Uterine smooth muscle cell (primary cell): ENCODE data around the gene IGFBP3. TPM values are rescaled to one million over a fixed set of nuclear protein-coding genes. Genes with fewer than 3 reads are reported as not detected.

Experiments used
- total RNA-seq: library from RNA; depleted of rRNA; stranded (reverse); fragments of >200 nt; gene quantifications from 2 replicates; pipeline ENCODE4 v1.2.3, GENCODE V29; 2014

IGFBP3 gene, protein sequence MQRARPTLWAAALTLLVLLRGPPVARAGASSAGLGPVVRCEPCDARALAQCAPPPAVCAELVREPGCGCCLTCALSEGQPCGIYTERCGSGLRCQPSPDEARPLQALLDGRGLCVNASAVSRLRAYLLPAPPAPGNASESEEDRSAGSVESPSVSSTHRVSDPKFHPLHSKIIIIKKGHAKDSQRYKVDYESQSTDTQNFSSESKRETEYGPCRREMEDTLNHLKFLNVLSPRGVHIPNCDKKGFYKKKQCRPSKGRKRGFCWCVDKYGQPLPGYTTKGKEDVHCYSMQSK
- total RNA-seq, result 11.0 and 33.4 TPM in 2 replicates

GRCh38 chr7:45920502-45921380 lies at the start of gene IGFBP3:
IGFBP3 (minus strand) TSS chr7:45921272; CDS start chr7:45921140, 132 bp downstream.

GRCh38 chr7:45888185-45888992 lies 32.7 kb downstream of the IGFBP3 start, which contains the start of gene IGFBP1:
IGFBP1 (plus strand) TSS chr7:45888488; CDS start chr7:45888653, 165 bp downstream.

GRCh38 chr7:45873035-45873354 lies 48.1 kb downstream of the IGFBP3 start, which contains the start of gene CCDC201:
CCDC201 (minus strand) TSS chr7:45873082; CDS start chr7:45873007, 75 bp downstream.

Other genes starting within 250 kb of the IGFBP3 start
- gene CCDC201, start 48.2 kb downstream of the IGFBP3 start, total RNA-seq, result not detected in 2 replicates
- gene IGFBP1, start 32.8 kb downstream of the IGFBP3 start, total RNA-seq, result 0.11 TPM in 1 of 2 replicates, not detected in the other